IMR-90 (cell line): ENCODE data around the gene SORD. TPM values are rescaled to one million over a fixed set of nuclear protein-coding genes. Genes with fewer than 3 reads are reported as not detected.

Experiments
- ATAC-seq: fragments of 200-7000 bp; cut with Tn5 transposase; 2 replicates; pipeline ENCODE4 v1.9.1; 2020; ENCODE audit warnings: low read depth, mild to moderate bottlenecking, moderate library complexity
- BruUV-seq: library from RNA; stranded (reverse); fragments of 400-500 nt; replicated peaks from 2 replicates; lab custom pipeline; 2021; lab: Mats Ljungman, UMichigan
- CTCF ChIA-PET: fragments of 300-600 bp; formaldehyde crosslinking; extraction: SDS; loops from one replicate; lab custom pipeline; 2021; ENCODE audit warnings: antibody characterized with exemption; lab: Yijun Ruan, JAX
- POLR2A ChIA-PET: fragments of 300-600 bp; sonication (Branson Sonifier 250); formaldehyde crosslinking; loops from one replicate; lab custom pipeline; 2022; ENCODE audit warnings: antibody characterized with exemption; ENCODE audit not compliant: unreplicated experiment; lab: Charles Lee
- DNase-seq: peaks from one replicate; pipeline ENCODE4 v3.0.0; 2013
- H2AFZ ChIP-seq: replicated peaks from 2 replicates; pipeline ENCODE3; 2013; ENCODE audit warnings: low read length, mild to moderate bottlenecking; ENCODE audit not compliant: poor library complexity
- H2AK5ac ChIP-seq: 2 replicates; pipeline ENCODE4 v1.6.1; 2013; ENCODE audit warnings: low read depth, low read length, inconsistent platforms
- H2AK9ac ChIP-seq: replicated peaks from 2 replicates; pipeline ENCODE3; 2013; ENCODE audit warnings: mild to moderate bottlenecking, low read depth, low read length, moderate library complexity; ENCODE audit not compliant: poor library complexity
- H2BK120ac ChIP-seq: 2 replicates; pipeline ENCODE4 v1.6.1; 2013; ENCODE audit warnings: low read depth, low read length, inconsistent platforms
- H2BK15ac ChIP-seq: 3 replicates; pipeline ENCODE4 v1.6.1; 2013; ENCODE audit warnings: low read depth, low read length, inconsistent platforms
- H2BK20ac ChIP-seq: 2 replicates; pipeline ENCODE4 v1.6.1; 2013; ENCODE audit warnings: low read depth, mild to moderate bottlenecking, inconsistent platforms, low read length, moderate library complexity
- H2BK5ac ChIP-seq: 2 replicates; pipeline ENCODE4 v1.6.1; 2013; ENCODE audit warnings: mild to moderate bottlenecking, low read depth, low read length, inconsistent platforms; ENCODE audit not compliant: poor library complexity, severe bottlenecking
- H3K14ac ChIP-seq: replicated peaks from 2 replicates; pipeline ENCODE4 v1.6.1; 2013; ENCODE audit warnings: low read depth, low read length, inconsistent platforms
- H3K18ac ChIP-seq: 2 replicates; pipeline ENCODE4 v1.6.1; 2013; ENCODE audit warnings: low read depth, low read length, control low read depth
- H3K23ac ChIP-seq: 2 replicates; pipeline ENCODE4 v1.6.1; 2013; ENCODE audit warnings: low read depth, low read length, inconsistent platforms
- H3K27ac ChIP-seq: 2 replicates; pipeline ENCODE4 v1.5.1; 2013; ENCODE audit warnings: mild to moderate bottlenecking, control low read depth, low read length; ENCODE audit not compliant: insufficient read depth
- H3K27me3 ChIP-seq: 2 replicates; pipeline ENCODE4 v1.6.1; 2013; ENCODE audit warnings: low read length; ENCODE audit not compliant: control insufficient read depth, insufficient read depth
- H3K36me3 ChIP-seq: 2 replicates; pipeline ENCODE4 v1.6.1; 2013; ENCODE audit warnings: low read length, mixed read lengths; ENCODE audit not compliant: control insufficient read depth, insufficient read depth
- H3K4ac ChIP-seq: 2 replicates; pipeline ENCODE4 v1.6.1; 2013; ENCODE audit warnings: low read depth, low read length, inconsistent platforms
- H3K4me1 ChIP-seq: 2 replicates; pipeline ENCODE4 v1.6.1; 2013; ENCODE audit warnings: low read length, mixed read lengths; ENCODE audit not compliant: control insufficient read depth, insufficient read depth
- H3K4me2 ChIP-seq: 2 replicates; pipeline ENCODE4 v1.6.1; 2013; ENCODE audit warnings: low read depth, mild to moderate bottlenecking, control low read depth, low read length, moderate library complexity
- H3K4me3 ChIP-seq: 2 replicates; pipeline ENCODE4 v1.5.1; 2013; ENCODE audit warnings: low read depth, mild to moderate bottlenecking, control low read depth, low read length, moderate library complexity; ENCODE audit not compliant: insufficient read depth
- H3K56ac ChIP-seq: 2 replicates; pipeline ENCODE4 v1.6.1; 2013; ENCODE audit warnings: low read length, inconsistent platforms; ENCODE audit not compliant: insufficient read depth; ENCODE audit errors: extremely low read depth
- H3K79me1 ChIP-seq, 2 experiments: 2 replicates each; pipeline ENCODE4 v1.6.1; 2013; ENCODE audit warnings: low read length in 2 of 2, inconsistent platforms in 1 of 2, low read depth in 1 of 2
- H3K9ac ChIP-seq: 2 replicates; pipeline ENCODE4 v1.6.1; 2013; ENCODE audit warnings: low read depth, low read length, control low read depth
- H3K9me1 ChIP-seq: 2 replicates; pipeline ENCODE4 v1.6.1; 2013; ENCODE audit warnings: low read length, inconsistent platforms; ENCODE audit not compliant: insufficient read depth
- H3K9me3 ChIP-seq: 2 replicates; pipeline ENCODE4 v1.6.1; 2013; ENCODE audit warnings: low read length; ENCODE audit not compliant: control insufficient read depth, insufficient read depth
- H4K20me1 ChIP-seq: 2 replicates; pipeline ENCODE4 v1.6.1; 2013; ENCODE audit warnings: low read length, inconsistent platforms; ENCODE audit not compliant: insufficient read depth
- H4K5ac ChIP-seq: 2 replicates; pipeline ENCODE4 v1.6.1; 2013; ENCODE audit warnings: mild to moderate bottlenecking, low read depth, low read length, control low read depth
- H4K8ac ChIP-seq, 2 experiments: 2 replicates each; pipeline ENCODE4 v1.6.1; 2013; ENCODE audit warnings: low read depth in 2 of 2, low read length in 2 of 2, control low read depth in 1 of 2, inconsistent platforms in 1 of 2
- H4K91ac ChIP-seq: 2 replicates; pipeline ENCODE4 v1.6.1; 2013; ENCODE audit warnings: low read depth, low read length, inconsistent platforms; ENCODE audit not compliant: insufficient read depth
- BHLHE40 ChIP-seq: fragments of 150-350 bp; IDR thresholded peaks from 2 replicates; pipeline ENCODE4 v1.6.1; 2016; ENCODE audit warnings: mild to moderate bottlenecking, low read depth, low read length
- CEBPB ChIP-seq: IDR thresholded peaks from 2 replicates; pipeline ENCODE4 v1.6.1; 2012; ENCODE audit warnings: low read depth, low read length, improper control_type of control experiment
- CHD1 ChIP-seq: IDR thresholded peaks from 2 replicates; pipeline ENCODE4 v1.6.1; 2012; ENCODE audit warnings: low read depth, low read length, improper control_type of control experiment
- MAFK ChIP-seq: IDR thresholded peaks from 2 replicates; pipeline ENCODE4 v1.6.1; 2012; ENCODE audit warnings: low read depth, low read length, improper control_type of control experiment
- MXI1 ChIP-seq: IDR thresholded peaks from 2 replicates; pipeline ENCODE4 v1.6.1; 2012; ENCODE audit warnings: low read depth, mild to moderate bottlenecking, low read length, moderate library complexity, borderline replicate concordance
- RAD21 ChIP-seq: IDR thresholded peaks from 2 replicates; pipeline ENCODE4 v1.6.1; 2012; ENCODE audit warnings: low read length, improper control_type of control experiment
- RCOR1 ChIP-seq: IDR thresholded peaks from 2 replicates; pipeline ENCODE4 v1.6.1; 2012; ENCODE audit warnings: mild to moderate bottlenecking, low read length, improper control_type of control experiment; ENCODE audit not compliant: insufficient replicate concordance
- RFX5 ChIP-seq: IDR thresholded peaks from 2 replicates; pipeline ENCODE4 v1.8.0; 2012; ENCODE audit warnings: low read depth, mild to moderate bottlenecking, low read length, moderate library complexity
- SMC3 ChIP-seq: fragments of 150-350 bp; IDR thresholded peaks from 2 replicates; pipeline ENCODE4 v1.6.1; 2016; ENCODE audit warnings: low read depth, mild to moderate bottlenecking, antibody characterized with exemption, low read length, moderate library complexity
- WGBS, 2 experiments: methylation state at CpG; one replicate each; pipeline versions ENCODE4 v1.1.5 to v1.1.7; 2013; ENCODE audit warnings: missing lambda C conversion rate in 2 of 2; ENCODE audit not compliant: insufficient read length in 1 of 2; ENCODE audit errors: extremely low coverage in 2 of 2; 5-methylcytosine and 5-hydroxymethylcytosine counted together
- dilution Hi-C: fragments of 300-500 bp; cut with HindIII; formaldehyde crosslinking; loops from one replicate; pipeline ENCODE4 v1.14.3; 2018; ENCODE audit warnings: low sequenced_read_pairs; ENCODE audit not compliant: unreplicated experiment
- in situ Hi-C: fragments of 300-500 bp; cut with MboI; formaldehyde crosslinking; loops from 3 replicates; pipeline ENCODE4 v1.14.3; 2019; ENCODE audit warnings: low sequenced_read_pairs, inconsistent platforms, mixed read lengths
- intact Hi-C: fragments of 100-400 bp; cut with micrococcal nuclease; formaldehyde crosslinking; loops from 2 replicates; pipeline ENCODE4 v1.10.0; 2022
- polyA plus RNA-seq, 3 experiments: library from polyadenylated mRNA; depleted of rRNA; stranded (reverse); fragments of >200 nt; gene quantifications; 2 replicates each; pipeline ENCODE4 v1.2.3, GENCODE V29; 2012; ENCODE audit warnings: low replicate concordance in 1 of 3
- total RNA-seq: library from RNA; depleted of rRNA; stranded (reverse); fragments of >200 nt; gene quantifications from 2 replicates; pipeline ENCODE4 v1.2.3, GENCODE V29; 2012
- TF ChIP-seq, protein P1 (sequence below): fragments of 150-350 bp; IDR thresholded peaks from 2 replicates; pipeline ENCODE4 v1.6.1; 2016; ENCODE audit warnings: low read depth, mild to moderate bottlenecking, low read length, moderate library complexity, borderline replicate concordance
- TF ChIP-seq, protein P2 (sequence below): conservative IDR thresholded peaks from 2 replicates; pipeline ENCODE4 v1.5.1; 2012; ENCODE audit warnings: mild to moderate bottlenecking, low read depth, low read length, improper control_type of control experiment
- TF ChIP-seq, protein P3 (sequence below): fragments of 150-350 bp; IDR thresholded peaks from 2 replicates; pipeline ENCODE4 v1.6.1; 2017; ENCODE audit warnings: mild to moderate bottlenecking, antibody characterized with exemption, low read length, low read depth

The SORD gene
- total and polyA plus RNA-seq, 2 of the 4 experiments (the other 2 are of a cell fraction) = 27.6 to 34.2 TPM

DNA sequence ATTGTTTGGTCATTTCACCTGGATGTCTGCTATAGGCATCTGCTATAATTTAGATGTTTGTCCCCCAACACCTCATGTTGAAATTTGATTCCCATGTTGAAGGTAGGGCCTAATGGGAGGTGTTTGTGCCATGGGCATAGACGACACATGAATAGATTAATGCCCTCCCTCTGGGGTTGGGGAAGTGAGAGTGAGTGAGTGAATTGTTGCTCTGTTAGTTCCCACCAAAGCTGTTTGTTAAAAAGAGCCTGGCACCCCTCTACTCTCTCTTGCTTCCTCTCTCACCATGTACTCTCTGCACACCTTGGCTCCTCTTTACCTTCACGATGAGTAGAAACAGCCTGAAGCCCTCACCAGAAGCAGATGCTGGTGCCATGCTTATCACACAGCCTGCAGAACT, 23.9 kb upstream of the SORD start:
- H3K4me3 ChIP-seq = no peak overlapping the region
- no peaks in the 10 kb centered on the region for H4K20me1 ChIP-seq
- H2BK5ac ChIP-seq = no peak overlapping the region
- no TSS peak for BruUV-seq
- no peak overlapping the region for H2AK5ac ChIP-seq
- no peaks in the 10 kb centered on the region for H3K79me1 ChIP-seq
- H3K23ac ChIP-seq = no peak overlapping the region
- no peak overlapping the region for H4K8ac ChIP-seq
- H3K9ac ChIP-seq = no peak overlapping the region
- no peak overlapping the region for H3K14ac ChIP-seq
- H2BK20ac ChIP-seq = no peak overlapping the region
- TF ChIP-seq BHLHE40 = no peak
- TF ChIP-seq, protein P1, sequence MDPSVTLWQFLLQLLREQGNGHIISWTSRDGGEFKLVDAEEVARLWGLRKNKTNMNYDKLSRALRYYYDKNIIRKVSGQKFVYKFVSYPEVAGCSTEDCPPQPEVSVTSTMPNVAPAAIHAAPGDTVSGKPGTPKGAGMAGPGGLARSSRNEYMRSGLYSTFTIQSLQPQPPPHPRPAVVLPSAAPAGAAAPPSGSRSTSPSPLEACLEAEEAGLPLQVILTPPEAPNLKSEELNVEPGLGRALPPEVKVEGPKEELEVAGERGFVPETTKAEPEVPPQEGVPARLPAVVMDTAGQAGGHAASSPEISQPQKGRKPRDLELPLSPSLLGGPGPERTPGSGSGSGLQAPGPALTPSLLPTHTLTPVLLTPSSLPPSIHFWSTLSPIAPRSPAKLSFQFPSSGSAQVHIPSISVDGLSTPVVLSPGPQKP = no peak
- TF ChIP-seq MXI1 = no peak
- TF ChIP-seq, protein P2, sequence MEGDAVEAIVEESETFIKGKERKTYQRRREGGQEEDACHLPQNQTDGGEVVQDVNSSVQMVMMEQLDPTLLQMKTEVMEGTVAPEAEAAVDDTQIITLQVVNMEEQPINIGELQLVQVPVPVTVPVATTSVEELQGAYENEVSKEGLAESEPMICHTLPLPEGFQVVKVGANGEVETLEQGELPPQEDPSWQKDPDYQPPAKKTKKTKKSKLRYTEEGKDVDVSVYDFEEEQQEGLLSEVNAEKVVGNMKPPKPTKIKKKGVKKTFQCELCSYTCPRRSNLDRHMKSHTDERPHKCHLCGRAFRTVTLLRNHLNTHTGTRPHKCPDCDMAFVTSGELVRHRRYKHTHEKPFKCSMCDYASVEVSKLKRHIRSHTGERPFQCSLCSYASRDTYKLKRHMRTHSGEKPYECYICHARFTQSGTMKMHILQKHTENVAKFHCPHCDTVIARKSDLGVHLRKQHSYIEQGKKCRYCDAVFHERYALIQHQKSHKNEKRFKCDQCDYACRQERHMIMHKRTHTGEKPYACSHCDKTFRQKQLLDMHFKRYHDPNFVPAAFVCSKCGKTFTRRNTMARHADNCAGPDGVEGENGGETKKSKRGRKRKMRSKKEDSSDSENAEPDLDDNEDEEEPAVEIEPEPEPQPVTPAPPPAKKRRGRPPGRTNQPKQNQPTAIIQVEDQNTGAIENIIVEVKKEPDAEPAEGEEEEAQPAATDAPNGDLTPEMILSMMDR = no peak
- no peak for TF ChIP-seq RAD21
- no peak for TF ChIP-seq RFX5
- no peak for TF ChIP-seq CEBPB
- TF ChIP-seq, protein P3, sequence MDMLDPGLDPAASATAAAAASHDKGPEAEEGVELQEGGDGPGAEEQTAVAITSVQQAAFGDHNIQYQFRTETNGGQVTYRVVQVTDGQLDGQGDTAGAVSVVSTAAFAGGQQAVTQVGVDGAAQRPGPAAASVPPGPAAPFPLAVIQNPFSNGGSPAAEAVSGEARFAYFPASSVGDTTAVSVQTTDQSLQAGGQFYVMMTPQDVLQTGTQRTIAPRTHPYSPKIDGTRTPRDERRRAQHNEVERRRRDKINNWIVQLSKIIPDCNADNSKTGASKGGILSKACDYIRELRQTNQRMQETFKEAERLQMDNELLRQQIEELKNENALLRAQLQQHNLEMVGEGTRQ = no peak
- TF ChIP-seq RCOR1 = no peak
- TF ChIP-seq CHD1 = no peak
- TF ChIP-seq MAFK = no peak
- no peak for TF ChIP-seq SMC3
- dilution Hi-C loops (no loop called here), intact Hi-C loops (no loop called here), in situ Hi-C loops (no loop called here)
- no peak overlapping the region for H2AK9ac ChIP-seq
- H3K56ac ChIP-seq = no peak overlapping the region
- H3K18ac ChIP-seq = no peak overlapping the region
- ATAC-seq (no peak), DNase-seq (no peak)
- H3K27ac ChIP-seq = no peak overlapping the region
- H3K4me2 ChIP-seq = no peak overlapping the region
- no peak overlapping the region for H4K5ac ChIP-seq
- H2AFZ ChIP-seq = no peak overlapping the region
- no peaks in the 10 kb centered on the region for H3K9me1 ChIP-seq
- H3K36me3 ChIP-seq = no peaks in the 10 kb centered on the region
- ChIA-PET CTCF (no interaction called here), POLR2A (no interaction called here)
- H3K4me1 ChIP-seq = no peaks in the 10 kb centered on the region
- 80% methylated on average over 1 of the region's 2 CpGs; no CpG with 5 or more reads in 1 of the 2 experiments for WGBS, 2 experiments
- H3K27me3 ChIP-seq = no peaks in the 10 kb centered on the region
- no peak overlapping the region for H2BK120ac ChIP-seq
- no peak overlapping the region for H4K91ac ChIP-seq
- no peak overlapping the region for H3K4ac ChIP-seq
- H3K9me3 ChIP-seq = no peaks in the 10 kb centered on the region
- H2BK15ac ChIP-seq = no peak overlapping the region
